OCI-LY3 (cell line): ENCODE results near the gene SLC35A3.

Source experiments
- EZH2phosphoT487 ChIP-seq: fragments of 200-600 bp; shearing (Covaris generic); IDR thresholded peaks from 2 replicates; pipeline ENCODE4 v1.6.1; 2018; ENCODE audit warnings: antibody characterized with exemption, mixed run types, low read depth
- TF ChIP-seq, protein P1 (sequence below): fragments of 200-600, 300-600 bp; sonication (generic); IDR thresholded peaks from 2 replicates; pipeline ENCODE4 v1.5.1; 2014; ENCODE audit warnings: antibody characterized with exemption, low read length, low read depth

DNA sequence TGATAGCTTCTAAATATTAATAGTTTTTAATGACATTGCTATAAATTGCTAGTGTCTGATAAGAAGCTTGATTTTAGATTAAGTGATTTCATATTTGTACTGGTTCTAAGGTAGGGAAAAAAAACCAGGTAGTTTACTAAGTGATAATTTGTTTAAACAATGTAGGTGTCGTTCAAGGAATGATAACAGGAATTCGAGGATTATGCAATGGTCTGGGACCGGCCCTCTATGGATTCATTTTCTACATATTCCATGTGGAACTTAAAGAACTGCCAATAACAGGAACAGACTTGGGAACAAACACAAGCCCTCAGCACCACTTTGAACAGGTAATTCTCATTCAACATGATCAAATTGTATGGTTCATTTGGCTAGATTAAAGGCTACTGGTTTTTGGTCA lies 110.5 kb downstream of the SLC35A3 start:
- TF ChIP-seq, protein P1, sequence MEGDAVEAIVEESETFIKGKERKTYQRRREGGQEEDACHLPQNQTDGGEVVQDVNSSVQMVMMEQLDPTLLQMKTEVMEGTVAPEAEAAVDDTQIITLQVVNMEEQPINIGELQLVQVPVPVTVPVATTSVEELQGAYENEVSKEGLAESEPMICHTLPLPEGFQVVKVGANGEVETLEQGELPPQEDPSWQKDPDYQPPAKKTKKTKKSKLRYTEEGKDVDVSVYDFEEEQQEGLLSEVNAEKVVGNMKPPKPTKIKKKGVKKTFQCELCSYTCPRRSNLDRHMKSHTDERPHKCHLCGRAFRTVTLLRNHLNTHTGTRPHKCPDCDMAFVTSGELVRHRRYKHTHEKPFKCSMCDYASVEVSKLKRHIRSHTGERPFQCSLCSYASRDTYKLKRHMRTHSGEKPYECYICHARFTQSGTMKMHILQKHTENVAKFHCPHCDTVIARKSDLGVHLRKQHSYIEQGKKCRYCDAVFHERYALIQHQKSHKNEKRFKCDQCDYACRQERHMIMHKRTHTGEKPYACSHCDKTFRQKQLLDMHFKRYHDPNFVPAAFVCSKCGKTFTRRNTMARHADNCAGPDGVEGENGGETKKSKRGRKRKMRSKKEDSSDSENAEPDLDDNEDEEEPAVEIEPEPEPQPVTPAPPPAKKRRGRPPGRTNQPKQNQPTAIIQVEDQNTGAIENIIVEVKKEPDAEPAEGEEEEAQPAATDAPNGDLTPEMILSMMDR: no peak
- no peak for TF ChIP-seq EZH2phosphoT487
